ENCODE data around the gene ID4.

- TF ChIP-seq CTCF (IDR thresholded peaks at IDR 0.05), result no peak
- no peak for TF ChIP-seq POLR2A (IDR thresholded peaks at IDR 0.05)
These were observed 7.5 kb downstream of the ID4 start for GRCh38 chr6:19844689-19845088.
